Mononuclear cell (primary cell): Measurements from ENCODE around the gene ADAM12. TPM values are rescaled to one million over a fixed set of nuclear protein-coding genes. Genes with fewer than 3 reads are reported as not detected.

Source experiments
- H3K27me3 ChIP-seq: 2 replicates; pipeline ENCODE4 v1.6.0; 2011; ENCODE audit warnings: low read length, control low read depth; ENCODE audit not compliant: insufficient read depth
- H3K4me1 ChIP-seq: 2 replicates; pipeline ENCODE4 v1.5.1; 2011; ENCODE audit warnings: mild to moderate bottlenecking, low read length, control low read depth; ENCODE audit not compliant: insufficient read depth
- H3K4me3 ChIP-seq: 2 replicates; pipeline ENCODE4 v1.5.1; 2011; ENCODE audit warnings: mild to moderate bottlenecking, low read length, moderate library complexity
- H3K9me3 ChIP-seq: 2 replicates; pipeline ENCODE4 v1.5.1; 2011; ENCODE audit warnings: low read depth, mild to moderate bottlenecking, control low read depth, low read length
- total RNA-seq: library from RNA; depleted of rRNA; stranded (reverse); fragments of >200 nt; gene quantifications from one replicate; pipeline ENCODE4 v1.2.3, GENCODE V29; 2012

Gene ADAM12
- total RNA-seq, 1 donor, result 1.7 TPM

DNA sequence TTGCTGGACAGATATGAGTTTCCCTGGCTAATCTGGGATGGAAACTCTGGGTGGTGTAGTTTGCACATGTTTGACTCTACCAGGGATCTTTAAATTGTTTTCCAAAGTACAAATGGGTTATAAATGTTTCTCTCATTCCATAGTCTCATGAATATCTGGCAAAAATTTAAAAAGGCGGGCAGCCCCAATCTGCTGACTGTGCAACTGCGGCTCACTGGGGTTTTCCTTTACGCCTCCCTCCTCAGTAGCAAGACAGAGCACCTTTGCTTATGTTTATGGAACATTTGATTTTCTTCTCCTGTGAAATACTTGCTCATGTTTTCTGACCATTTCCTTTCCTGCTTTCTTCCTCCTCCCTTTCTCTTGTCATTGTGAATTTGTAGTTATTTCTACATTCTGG lies 105.0 kb downstream of the ADAM12 start:
- Histone ChIP-seq H3K9me3 (no peaks in the 10 kb centered on the region), H3K4me1 (no peaks in the 10 kb centered on the region), H3K27me3 (no peaks in the 10 kb centered on the region), H3K4me3 (no peak overlapping the region)

DNA sequence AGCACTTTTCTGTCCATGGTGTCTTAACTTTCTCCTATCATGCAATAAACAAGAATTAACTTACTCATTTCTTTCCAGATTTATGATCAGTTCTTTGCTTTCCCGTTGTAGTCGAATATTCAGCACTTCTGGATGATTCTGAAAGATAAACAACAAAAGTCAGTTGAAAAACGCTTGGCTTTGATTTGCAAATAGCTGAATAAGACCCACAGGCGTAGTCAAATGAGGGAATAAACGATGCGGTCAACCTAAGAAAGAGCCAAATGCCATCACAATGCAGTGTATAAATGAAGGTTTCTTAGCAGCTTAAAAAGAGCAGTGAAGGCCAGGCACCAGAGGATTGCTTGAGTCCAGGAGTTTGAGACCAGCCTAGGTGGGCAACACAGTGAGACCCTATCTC lies 109.4 kb downstream of the ADAM12 start:
- Histone ChIP-seq H3K4me3 (no peak overlapping the region), H3K9me3 (no peaks in the 10 kb centered on the region), H3K27me3 (no peaks in the 10 kb centered on the region), H3K4me1 (no peaks in the 10 kb centered on the region)

DNA sequence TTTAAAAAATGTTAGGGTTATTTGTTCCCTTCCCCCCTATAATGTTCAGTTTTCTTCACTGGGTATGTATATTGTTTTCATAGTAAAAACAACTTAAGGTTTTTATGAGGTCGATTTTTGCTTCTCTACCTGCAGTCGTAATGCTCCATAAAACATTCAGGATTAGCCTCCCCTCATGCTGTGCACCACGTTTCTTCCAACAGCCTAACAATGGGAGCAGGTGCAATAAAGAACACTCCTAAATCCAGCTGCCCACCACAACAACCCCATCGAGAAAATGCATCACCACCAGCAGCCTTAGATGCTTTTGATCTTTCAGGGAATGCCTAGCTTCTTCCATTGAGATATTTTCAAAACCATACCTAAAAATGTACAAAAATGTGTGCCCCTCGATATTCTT lies 111.1 kb downstream of the ADAM12 start:
- H3K4me3 ChIP-seq, result no peak overlapping the region
- no peaks in the 10 kb centered on the region for H3K4me1 ChIP-seq
- no peaks in the 10 kb centered on the region for H3K27me3 ChIP-seq
- no peaks in the 10 kb centered on the region for H3K9me3 ChIP-seq

DNA sequence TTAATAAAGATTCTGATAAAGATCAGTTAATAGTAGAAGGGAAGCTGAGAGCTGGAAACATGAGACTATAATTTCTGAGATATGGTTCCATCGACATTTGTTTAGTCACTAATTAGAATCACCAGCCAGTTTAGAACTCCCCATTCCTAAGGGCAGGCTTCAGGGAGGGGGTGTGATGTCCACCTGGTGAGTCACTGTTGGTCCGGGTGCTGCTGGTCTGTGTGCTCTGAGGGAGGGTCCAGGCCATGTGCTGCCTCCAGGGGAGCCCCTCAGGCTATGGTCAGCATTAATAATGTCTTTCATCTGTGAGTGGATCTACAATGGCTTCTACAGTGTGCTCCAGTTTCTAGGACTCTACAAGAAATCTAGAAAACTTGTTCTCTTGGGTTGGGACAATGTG lies 115.8 kb downstream of the ADAM12 start:
- Histone ChIP-seq H3K4me3 (no peak overlapping the region), H3K27me3 (no peaks in the 10 kb centered on the region)

DNA sequence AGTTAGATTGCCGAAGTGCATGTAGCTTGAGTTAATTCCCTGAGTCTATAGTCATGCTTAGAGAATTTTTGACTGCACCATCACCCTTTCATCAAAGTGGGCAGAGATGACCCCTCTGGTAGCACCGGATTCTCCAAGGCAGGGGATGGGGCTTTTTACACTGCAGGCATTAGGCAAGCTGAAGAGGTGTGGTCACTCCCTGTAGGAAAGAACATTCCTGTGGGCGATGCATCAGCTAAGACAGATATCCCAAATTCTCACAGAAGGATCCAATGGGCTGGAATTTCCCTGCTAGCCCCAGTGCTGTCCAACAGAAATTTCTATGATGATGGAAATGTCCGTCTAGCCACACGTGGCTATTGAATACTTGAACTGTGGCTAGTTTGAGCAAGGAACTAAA lies 118.2 kb downstream of the ADAM12 start:
- H3K27me3 ChIP-seq, result no peaks in the 10 kb centered on the region
- H3K4me1 ChIP-seq, result no peaks in the 10 kb centered on the region
- no peak overlapping the region for H3K4me3 ChIP-seq
- no peaks in the 10 kb centered on the region for H3K9me3 ChIP-seq

More for the DNA sequence above, 115.8 kb downstream of the ADAM12 start:
- no peaks in the 10 kb centered on the region for H3K4me1 ChIP-seq
- H3K9me3 ChIP-seq, result no peaks in the 10 kb centered on the region

DNA sequence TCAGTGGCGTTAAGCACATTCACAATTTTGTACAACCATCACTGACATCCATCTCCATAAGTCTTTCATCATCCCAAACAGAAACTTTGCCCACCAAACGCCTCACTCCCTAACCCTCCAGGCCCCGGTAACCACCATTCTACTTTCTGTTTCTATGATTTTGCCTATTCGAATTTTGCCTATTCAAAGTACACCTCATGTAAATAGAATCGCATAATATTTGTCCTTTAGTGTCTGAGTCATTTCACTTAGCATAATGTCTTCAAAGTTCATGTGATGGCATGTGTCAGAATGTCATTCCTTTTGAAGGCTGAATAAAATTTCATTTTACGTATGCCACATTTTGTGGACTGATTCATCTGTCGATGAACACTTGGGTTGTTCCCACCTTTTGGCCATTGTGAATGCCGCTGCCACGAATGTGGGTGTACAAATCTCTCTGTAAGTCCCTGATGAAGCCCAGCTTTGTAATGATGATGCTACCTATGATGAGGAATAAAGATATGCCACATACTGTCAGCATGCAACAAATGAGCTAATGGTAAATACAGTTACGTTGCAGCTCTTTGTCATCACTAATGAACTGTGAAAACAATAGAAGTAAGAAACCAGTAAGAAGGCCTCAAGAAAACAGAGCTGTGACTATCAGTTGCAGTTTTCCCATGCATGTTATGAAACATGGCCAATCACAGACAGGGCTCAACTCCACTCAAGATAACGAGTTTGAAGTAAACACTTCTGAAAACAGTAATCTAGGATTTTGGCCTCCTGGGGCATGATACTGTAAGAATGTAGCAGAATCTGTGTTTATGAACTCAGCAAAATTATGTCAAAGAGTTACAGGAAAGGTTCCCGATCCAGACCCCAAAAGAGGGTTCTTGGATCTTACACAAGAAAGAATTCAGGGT lies 120.0 kb downstream of the ADAM12 start:
- no peaks in the 10 kb centered on the region for H3K9me3 ChIP-seq
- H3K4me1 ChIP-seq, result no peaks in the 10 kb centered on the region
- H3K27me3 ChIP-seq, result no peaks in the 10 kb centered on the region
- H3K4me3 ChIP-seq, result no peak overlapping the region

DNA sequence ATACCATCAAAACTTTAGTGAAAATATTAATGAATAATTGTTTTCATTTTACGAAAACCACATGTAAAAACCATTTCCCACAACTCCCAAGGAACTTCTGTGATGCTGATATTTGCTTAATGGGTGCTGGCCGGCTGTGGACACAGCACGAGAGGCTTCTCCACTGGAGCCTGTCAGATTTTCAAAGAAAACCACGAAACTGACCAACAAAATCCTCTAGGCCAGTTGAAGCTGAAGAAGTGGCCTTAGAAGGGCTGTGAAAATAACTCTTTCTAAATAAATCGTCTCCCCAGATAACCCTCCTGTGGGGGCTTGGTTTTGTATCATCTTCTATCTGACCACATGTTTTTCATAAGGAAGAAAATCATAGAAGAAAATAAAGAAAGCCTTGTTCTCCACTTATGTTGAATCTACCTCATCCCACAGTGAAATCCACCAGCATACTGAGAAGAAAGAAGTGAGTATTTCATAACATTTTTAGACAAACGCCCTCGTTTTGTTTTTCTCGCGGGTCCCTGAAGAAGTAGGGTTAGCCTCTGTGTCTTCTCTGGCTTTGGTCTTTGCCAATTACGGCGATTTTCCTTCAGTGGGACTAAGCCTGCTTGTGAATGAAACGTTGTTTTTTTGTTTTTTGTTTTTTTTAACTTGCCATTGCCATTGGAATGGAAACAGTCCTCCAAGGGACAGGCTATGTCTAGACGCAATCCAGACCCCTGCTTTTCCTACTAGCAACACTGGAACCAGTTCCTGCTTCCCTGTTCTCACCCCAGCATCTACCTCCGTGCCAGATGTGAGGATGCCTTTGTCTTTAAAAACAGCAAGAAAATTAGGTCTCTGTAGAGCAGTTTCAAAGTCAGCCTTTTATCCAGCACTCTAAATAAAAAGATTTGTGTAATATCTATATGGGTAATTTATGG lies 123.9 kb downstream of the ADAM12 start:
- H3K27me3 ChIP-seq, result no peaks in the 10 kb centered on the region
- H3K4me3 ChIP-seq, result no peak overlapping the region
- H3K4me1 ChIP-seq, result no peaks in the 10 kb centered on the region
- H3K9me3 ChIP-seq, result no peaks in the 10 kb centered on the region

DNA sequence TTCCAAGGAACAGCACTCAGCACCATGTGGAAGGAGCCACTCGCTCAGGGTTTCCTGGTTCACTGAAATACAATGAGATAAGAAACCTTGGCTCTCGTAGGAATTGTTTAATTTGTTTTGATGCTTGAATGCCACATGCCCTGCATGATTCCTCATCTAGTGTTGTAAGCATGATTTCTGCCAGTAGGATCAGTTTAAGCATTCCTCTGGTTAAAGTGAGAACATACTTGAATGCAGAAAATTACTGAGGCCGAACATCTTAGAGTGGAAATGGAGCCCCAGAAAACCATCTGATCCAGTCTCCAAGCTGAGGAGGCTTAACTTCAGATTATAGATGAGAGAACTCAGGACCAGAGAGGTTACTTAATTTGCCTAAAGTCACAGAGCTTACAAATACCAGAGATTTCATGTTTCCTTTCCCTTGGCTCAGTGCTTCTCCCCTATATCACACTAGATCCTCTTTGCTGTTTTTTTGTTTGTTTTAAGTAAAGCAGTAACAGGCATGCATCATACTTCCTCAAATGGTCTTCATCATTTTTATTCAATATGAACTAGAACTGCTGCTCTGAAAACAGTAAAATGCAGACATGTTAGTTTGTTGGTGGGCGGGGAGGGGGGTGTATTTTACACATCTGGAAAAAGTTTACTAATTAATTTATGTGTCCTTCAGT lies 125.1 kb downstream of the ADAM12 start:
- no peaks in the 10 kb centered on the region for H3K4me1 ChIP-seq
- H3K4me3 ChIP-seq, result no peak overlapping the region
- H3K9me3 ChIP-seq, result no peaks in the 10 kb centered on the region

DNA sequence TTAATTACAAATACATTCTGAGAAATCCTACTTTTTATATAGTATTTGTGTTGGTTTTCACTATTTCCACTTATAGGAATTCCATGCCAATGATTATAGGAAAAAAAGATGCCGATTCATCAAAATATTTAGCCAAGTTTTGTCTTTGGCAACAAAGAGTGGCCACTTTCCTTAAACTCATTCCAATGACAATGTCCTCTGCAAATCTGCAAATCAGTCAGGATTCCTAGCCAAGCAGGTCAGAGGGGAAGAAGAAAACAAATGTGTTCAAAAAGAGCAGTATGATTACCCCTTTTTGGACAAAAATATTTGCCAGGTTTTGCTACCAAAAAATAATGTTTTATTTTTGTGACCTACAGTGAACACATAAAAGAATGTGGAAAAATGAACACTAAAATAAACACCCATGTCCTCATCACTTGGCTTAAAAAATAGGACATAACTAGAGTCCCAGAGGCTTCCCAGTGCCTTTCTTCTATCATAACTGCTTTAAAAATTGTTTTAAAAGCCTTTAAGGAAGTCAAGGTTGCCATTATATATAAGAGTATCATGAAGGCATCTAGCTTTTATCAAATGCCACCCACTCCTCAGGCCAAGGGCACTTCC lies 125.9 kb downstream of the ADAM12 start:
- no peak overlapping the region for H3K4me3 ChIP-seq
- H3K27me3 ChIP-seq, result no peaks in the 10 kb centered on the region
- H3K9me3 ChIP-seq, result no peaks in the 10 kb centered on the region
- no peaks in the 10 kb centered on the region for H3K4me1 ChIP-seq

More for the DNA sequence above, 125.1 kb downstream of the ADAM12 start:
- no peaks in the 10 kb centered on the region for H3K27me3 ChIP-seq

DNA sequence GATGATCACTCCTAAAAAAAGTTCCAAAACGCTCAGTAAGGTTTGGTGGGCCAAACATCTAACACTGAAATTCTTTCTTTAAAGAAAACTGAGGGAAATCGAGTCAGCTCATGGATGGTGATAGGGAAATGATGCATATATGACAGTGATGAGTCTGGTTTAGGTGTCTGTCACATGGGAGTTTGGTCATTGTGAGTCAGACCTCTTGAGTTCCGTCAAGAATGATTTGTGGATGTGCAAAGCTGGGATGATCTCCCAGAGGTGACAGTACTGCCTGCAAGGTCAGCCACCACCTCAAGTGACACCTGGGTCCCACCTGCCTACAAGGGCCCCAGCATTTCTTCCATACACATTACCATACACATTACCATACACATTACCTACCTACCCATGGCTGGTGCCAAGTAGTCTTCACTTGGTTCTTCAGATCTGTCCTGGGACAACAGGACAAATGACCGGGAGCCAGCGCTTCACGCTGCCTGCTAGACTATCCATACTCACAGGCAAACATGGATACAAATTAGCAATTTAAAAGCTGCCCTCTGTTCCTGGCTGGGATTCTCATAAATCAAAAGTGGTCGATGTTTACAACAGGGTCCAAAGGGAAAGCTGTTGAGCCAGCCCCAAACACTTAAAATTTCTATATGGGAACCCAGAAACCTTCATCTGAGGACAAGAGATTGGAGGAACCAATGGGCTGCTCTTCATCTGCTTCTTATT lies 128.4 kb downstream of the ADAM12 start:
- no peaks in the 10 kb centered on the region for H3K9me3 ChIP-seq
- H3K4me3 ChIP-seq, result no peak overlapping the region
- no peaks in the 10 kb centered on the region for H3K4me1 ChIP-seq
- no peaks in the 10 kb centered on the region for H3K27me3 ChIP-seq

DNA sequence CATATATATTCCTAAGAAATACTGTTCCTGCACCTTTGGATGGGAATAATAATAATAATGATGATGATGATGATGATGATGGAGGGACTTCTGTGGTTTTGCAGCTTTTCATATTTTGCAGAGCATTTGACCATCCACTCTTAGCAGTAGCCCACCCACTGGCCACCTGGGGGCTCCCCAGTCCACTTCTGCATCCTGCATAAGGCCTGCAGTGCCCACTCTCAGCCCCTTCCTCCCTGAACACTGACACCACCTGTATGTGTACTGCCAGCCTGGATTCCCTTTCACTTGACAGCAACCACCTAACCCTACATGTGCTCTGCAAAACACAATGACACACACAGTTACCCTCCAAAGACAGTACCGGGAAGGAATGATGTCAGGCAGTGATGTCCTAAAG lies 131.4 kb downstream of the ADAM12 start:
- no peak overlapping the region for H3K4me3 ChIP-seq
- no peaks in the 10 kb centered on the region for H3K9me3 ChIP-seq
- H3K4me1 ChIP-seq, result no peaks in the 10 kb centered on the region
- no peaks in the 10 kb centered on the region for H3K27me3 ChIP-seq

DNA sequence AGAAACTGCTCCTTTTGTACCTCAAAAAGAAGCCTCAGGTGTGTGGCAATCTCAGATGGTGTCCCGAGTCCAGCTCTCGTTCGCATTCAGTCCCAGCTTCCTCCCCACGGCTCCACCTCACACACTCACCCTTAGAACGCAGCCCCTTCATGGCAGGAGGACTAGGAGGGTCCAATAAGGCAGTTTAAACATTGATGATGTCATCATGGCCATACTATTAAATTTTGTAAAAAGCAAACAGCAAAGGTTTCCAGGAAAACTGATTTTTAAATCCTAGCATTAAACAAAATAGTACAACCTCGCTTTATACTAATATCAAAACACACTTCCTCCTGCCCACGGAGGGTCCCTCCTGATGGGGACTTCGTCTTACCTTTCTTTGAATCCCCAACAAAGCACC lies 133.0 kb downstream of the ADAM12 start:
- Histone ChIP-seq H3K4me1 (no peaks in the 10 kb centered on the region), H3K9me3 (no peaks in the 10 kb centered on the region), H3K4me3 (no peak overlapping the region), H3K27me3 (no peaks in the 10 kb centered on the region)

DNA sequence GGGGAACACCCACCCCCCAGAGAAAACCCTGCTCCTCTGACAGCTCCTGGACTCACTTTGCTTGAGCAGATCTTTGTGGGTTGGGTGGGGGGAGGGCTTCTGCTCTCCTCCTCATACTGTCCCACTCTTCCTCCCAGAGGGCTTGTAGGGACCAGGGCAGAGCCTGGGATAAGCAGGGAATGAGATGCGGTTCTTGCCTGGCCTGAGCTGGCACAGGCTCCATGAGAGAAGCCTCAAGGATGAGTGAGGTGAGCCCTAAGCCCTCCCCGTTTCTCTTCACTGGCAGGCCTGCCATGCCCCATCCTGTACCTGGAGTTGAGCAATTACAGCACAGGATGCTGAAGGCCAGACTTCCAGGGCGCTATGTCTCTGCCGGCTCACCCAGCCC lies 134.7 kb downstream of the ADAM12 start:
- Histone ChIP-seq H3K9me3 (no peaks in the 10 kb centered on the region), H3K4me1 (no peaks in the 10 kb centered on the region), H3K4me3 (no peak overlapping the region), H3K27me3 (no peaks in the 10 kb centered on the region)

DNA sequence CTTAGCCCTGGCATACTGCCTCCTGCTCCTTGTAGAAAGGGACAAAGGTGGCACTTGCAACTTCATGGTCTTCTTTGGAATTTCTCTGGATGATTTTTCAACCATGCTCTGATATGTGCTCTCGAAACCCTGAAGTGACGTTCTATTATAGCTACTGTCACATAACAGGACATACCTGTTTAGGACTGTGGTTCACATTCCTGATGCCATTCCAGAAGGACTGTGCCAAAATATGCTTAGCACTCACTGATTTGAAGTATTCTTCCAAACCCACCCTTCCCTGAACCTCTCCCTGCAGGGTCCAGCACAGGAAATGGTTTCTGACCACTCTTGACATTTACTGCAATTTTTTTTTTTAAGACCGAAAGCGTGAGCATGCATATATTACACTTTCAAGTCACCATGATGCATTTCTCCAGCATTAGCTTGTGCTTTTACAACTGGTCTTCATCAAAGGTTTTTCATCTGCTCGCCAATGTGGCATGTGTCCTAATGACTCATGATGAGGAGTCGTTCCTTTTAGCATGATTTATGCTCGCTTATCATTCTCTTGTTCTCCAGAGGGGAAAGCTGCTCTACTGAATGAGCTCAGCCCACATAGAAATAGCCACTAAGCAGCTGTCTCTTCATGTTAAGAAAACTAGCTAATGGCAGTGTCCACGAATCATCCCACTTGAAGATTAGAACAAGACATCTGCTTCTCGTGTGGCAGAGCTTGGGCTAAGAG lies 135.2 kb downstream of the ADAM12 start:
- no peaks in the 10 kb centered on the region for H3K9me3 ChIP-seq
- no peak overlapping the region for H3K4me3 ChIP-seq
- H3K27me3 ChIP-seq, result no peaks in the 10 kb centered on the region
- H3K4me1 ChIP-seq, result no peaks in the 10 kb centered on the region
